ENCODE measurements around the gene PANX3. TPM values are rescaled to one million over a fixed set of nuclear protein-coding genes. Genes with fewer than 3 reads are reported as not detected.

Gene PANX3
- polyA plus RNA-seq, 1 of the 3 experiments (the other 2 are of a cell fraction), result not detected

- TF ChIP-seq SIN3A (IDR thresholded peaks at IDR 0.05; ENCODE audit: borderline replicate concordance, low read depth, low read length), result peak; percentile 48; the same call in 1 of the 2 replicates
- no peak for TF ChIP-seq RAD21 (IDR thresholded peaks at IDR 0.05; ENCODE audit: low read length)
- TF ChIP-seq FOXM1 (IDR thresholded peaks at IDR 0.05; ENCODE audit: low read depth), result no peak
Observed at GRCh38 chr11:124622531-124623451, 11.6 kb downstream of the PANX3 start, which contains the start of gene TBRG1 (continued).

GRCh38 chr11:124623861-124624525 is 12.8 kb downstream of the PANX3 start:
- peaks cover 17% of the 10 kb centered on the region; the same call in 1 of the 2 replicates for H3K27me3 ChIP-seq (ENCODE audit: insufficient read depth)
- TF ChIP-seq CHD2 (IDR thresholded peaks at IDR 0.05; ENCODE audit: low read length, partially characterized antibody) (no peak), RCOR1 (IDR thresholded peaks at IDR 0.05; ENCODE audit: low read length) (no peak), ZBTB33 (IDR thresholded peaks at IDR 0.05; ENCODE audit: borderline replicate concordance, low read depth) (no peak), FOXM1 (IDR thresholded peaks at IDR 0.05; ENCODE audit: low read depth) (no peak), RAD21 (IDR thresholded peaks at IDR 0.05; ENCODE audit: low read length) (no peak), IRF3 (IDR thresholded peaks at IDR 0.05; ENCODE audit: low read depth, low read length) (no peak)
- ChIA-PET CTCF (interaction anchor here (1.0 to 2.4 kb wide), 7 partner anchors 10 to 252 kb away, joined by 3 to 13 read pairs (median 4); no protein-coding TSS in a partner anchor), POLR2A (no interaction called here)
- peaks cover 23% of the 10 kb centered on the region; the same call in 1 of the 2 replicates for H4K20me1 ChIP-seq (ENCODE audit: insufficient read depth)
- 56% methylated on average over 4 of the region's 4 CpGs for WGBS (ENCODE audit: low lambda C conversion rate)
- no peak overlapping the region; the same call in 1 of the 2 replicates for H2AFZ ChIP-seq (ENCODE audit: low read depth)
- H3K79me2 ChIP-seq (ENCODE audit: insufficient read depth), result peaks cover 45% of the 10 kb centered on the region
- DNase-seq, result no peak
- H3K36me3 ChIP-seq (replicated peaks in 1 of 2; ENCODE audit: control insufficient read depth in 1 of 2, insufficient read depth in 2 of 2, low read length in 1 of 2), result peaks cover 39 to 43% of the 10 kb centered on the region in 2 experiments
- H3F3A ChIP-seq (replicated peaks; ENCODE audit: insufficient read depth), result peaks cover 5% of the 10 kb centered on the region
- H3K4me1 ChIP-seq (ENCODE audit: control insufficient read depth in 1 of 2, insufficient read depth in 2 of 2, low read depth in 1 of 2, low read length in 1 of 2), result peaks cover 4 to 12% of the 10 kb centered on the region in 2 experiments; a peak in 3 of 4 replicates
- peak overlapping the region in 1 of 2 experiments; percentile 94; a peak in 2 of 4 replicates for H3K27ac ChIP-seq (ENCODE audit: low read depth in 2 of 2, low read length in 1 of 2)
- H3K4me3 ChIP-seq (ENCODE audit: low read depth in 2 of 2, low read length in 1 of 2), result peak overlapping the region; percentile 95 to 98
- H3K4me2 ChIP-seq, result peak overlapping the region; percentile 93
- peak overlapping the region; percentile 94 for H3K9ac ChIP-seq
- no peaks in the 10 kb centered on the region for H3K9me3 ChIP-seq
- no peaks in the 10 kb centered on the region for H3K9me2 ChIP-seq

All from SK-N-SH (cell line).